Mammary epithelial cell (primary cell): Measurements from ENCODE around the gene TATDN2.

Experiments
- EZH2 ChIP-seq: IDR thresholded peaks from 2 replicates; pipeline ENCODE4 v1.6.1; 2012; ENCODE audit warnings: low read length, inconsistent platforms, borderline replicate concordance
- TF ChIP-seq, protein P1 (sequence below), 2 donors: IDR thresholded peaks in 1 of 2; conservative IDR thresholded peaks in 1 of 2; 2 replicates each; pipeline ENCODE4 v1.5.1; 2011 to 2012; ENCODE audit warnings: inconsistent platforms in 2 of 2, low read length in 2 of 2, mild to moderate bottlenecking in 2 of 2, control low read depth in 1 of 2, low read depth in 1 of 2; ENCODE audit not compliant: insufficient read depth in 1 of 2; ENCODE audit errors: extremely low read depth in 1 of 2

DNA sequence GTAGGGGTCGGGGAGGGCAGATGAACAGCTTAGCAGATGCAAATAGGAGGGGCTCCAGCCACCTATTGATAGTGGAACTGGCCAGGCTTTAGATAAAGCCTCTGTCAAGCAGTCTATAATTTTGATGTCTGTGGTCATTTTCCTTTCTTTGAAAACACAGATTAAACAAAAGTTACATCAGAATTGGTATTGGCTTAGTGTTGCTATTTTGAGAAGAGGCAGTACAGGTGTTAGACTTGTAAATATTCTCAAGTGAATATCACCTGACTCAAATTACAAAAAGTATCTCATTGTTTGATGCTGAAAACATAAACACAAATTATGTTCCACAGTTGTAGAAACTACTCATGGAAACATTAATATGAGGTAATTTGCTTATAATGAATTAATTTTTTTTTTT lies 26.3 kb downstream of the TATDN2 start:
- TF ChIP-seq, protein P1, sequence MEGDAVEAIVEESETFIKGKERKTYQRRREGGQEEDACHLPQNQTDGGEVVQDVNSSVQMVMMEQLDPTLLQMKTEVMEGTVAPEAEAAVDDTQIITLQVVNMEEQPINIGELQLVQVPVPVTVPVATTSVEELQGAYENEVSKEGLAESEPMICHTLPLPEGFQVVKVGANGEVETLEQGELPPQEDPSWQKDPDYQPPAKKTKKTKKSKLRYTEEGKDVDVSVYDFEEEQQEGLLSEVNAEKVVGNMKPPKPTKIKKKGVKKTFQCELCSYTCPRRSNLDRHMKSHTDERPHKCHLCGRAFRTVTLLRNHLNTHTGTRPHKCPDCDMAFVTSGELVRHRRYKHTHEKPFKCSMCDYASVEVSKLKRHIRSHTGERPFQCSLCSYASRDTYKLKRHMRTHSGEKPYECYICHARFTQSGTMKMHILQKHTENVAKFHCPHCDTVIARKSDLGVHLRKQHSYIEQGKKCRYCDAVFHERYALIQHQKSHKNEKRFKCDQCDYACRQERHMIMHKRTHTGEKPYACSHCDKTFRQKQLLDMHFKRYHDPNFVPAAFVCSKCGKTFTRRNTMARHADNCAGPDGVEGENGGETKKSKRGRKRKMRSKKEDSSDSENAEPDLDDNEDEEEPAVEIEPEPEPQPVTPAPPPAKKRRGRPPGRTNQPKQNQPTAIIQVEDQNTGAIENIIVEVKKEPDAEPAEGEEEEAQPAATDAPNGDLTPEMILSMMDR (conservative IDR thresholded peaks at IDR 0.05 in 1 of 2, IDR thresholded peaks at IDR 0.05 in 1 of 2; ENCODE audit: extremely low read depth in 1 of 2, insufficient read depth in 1 of 2, low read depth in 1 of 2, low read length in 2 of 2), result no peak
- no peak for TF ChIP-seq EZH2
